ENCODE data around the gene EML4. TPM values are rescaled to one million over a fixed set of nuclear protein-coding genes. Genes with fewer than 3 reads are reported as not detected.

The EML4 gene
- total RNA-seq, 3 donors from 2014 or later = 47.9 to 88.3 (median 66.3) TPM

DNA sequence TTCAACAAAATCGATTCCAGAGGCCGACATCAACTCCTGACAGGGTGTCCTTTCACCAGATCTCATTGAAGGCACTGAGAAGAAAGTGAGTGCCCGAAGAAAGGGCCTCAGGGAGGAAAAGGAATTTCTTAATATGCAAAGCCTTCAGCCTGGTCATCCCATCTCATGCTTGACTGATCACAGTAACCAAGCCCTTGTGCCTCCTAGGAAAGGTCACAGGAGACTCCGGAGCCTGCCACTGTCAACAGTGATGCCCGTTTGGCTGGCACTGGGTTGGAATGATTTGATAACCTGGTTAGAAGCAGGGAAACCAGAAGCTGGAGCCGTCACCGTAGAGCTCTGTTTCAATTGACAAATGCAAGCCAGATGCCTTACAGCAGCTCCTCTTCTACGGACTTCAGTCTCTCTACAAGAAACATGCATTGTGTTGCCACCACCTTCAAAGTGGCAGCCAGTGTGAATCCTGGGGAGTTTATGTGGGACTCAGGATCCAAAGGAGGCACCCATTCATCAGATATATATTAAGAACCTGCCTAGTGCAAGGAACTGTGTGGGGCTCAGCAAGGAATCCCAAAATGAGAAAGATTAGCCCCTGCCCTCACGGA lies 167.3 kb downstream of the EML4 start:
- TF ChIP-seq, protein P1, sequence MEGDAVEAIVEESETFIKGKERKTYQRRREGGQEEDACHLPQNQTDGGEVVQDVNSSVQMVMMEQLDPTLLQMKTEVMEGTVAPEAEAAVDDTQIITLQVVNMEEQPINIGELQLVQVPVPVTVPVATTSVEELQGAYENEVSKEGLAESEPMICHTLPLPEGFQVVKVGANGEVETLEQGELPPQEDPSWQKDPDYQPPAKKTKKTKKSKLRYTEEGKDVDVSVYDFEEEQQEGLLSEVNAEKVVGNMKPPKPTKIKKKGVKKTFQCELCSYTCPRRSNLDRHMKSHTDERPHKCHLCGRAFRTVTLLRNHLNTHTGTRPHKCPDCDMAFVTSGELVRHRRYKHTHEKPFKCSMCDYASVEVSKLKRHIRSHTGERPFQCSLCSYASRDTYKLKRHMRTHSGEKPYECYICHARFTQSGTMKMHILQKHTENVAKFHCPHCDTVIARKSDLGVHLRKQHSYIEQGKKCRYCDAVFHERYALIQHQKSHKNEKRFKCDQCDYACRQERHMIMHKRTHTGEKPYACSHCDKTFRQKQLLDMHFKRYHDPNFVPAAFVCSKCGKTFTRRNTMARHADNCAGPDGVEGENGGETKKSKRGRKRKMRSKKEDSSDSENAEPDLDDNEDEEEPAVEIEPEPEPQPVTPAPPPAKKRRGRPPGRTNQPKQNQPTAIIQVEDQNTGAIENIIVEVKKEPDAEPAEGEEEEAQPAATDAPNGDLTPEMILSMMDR (IDR thresholded peaks at IDR 0.05) = no peak
- ATAC-seq = no peak
- no peak for DNase-seq
- Histone ChIP-seq H3K9me3 (no peaks in the 10 kb centered on the region), H3K4me3 (no peak overlapping the region), H3K36me3 (ENCODE audit: low read depth) (no peaks in the 10 kb centered on the region), H3K4me1 (ENCODE audit: low read depth) (no peaks in the 10 kb centered on the region)
- intact Hi-C loops (cut with DNase I, micrococcal nuclease) = no loop called here

DNA sequence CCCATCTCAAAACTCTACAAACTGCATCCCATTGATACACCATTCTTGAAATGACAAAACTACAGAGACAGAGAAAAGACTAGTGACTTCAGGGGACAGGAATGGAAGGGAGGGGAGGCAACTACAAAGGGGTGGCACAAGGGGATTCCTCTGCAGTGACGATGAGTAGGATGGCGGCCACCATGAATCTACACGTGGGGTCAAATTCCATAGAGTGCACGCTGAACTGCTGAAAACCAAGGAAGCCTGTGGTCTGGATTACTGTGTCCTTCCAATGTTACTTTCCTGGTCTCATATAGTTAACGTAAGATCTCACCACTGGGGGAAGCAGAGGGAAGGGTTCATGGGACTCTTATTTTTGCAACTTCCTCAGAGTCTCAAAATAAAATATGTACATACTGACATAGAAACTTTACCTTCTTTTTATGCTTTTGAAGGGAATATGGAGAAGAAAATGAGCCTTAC lies 168.2 kb downstream of the EML4 start:
- TF ChIP-seq, protein P1 (IDR thresholded peaks at IDR 0.05) = no peak
- DNase-seq (no peak), ATAC-seq (no peak)
- no peaks in the 10 kb centered on the region for H3K36me3 ChIP-seq (ENCODE audit: low read depth)
- no peak overlapping the region for H3K4me3 ChIP-seq
- no peaks in the 10 kb centered on the region for H3K9me3 ChIP-seq
- intact Hi-C loops (cut with DNase I, micrococcal nuclease) = no loop called here
- H3K4me1 ChIP-seq (ENCODE audit: low read depth) = no peaks in the 10 kb centered on the region

DNA sequence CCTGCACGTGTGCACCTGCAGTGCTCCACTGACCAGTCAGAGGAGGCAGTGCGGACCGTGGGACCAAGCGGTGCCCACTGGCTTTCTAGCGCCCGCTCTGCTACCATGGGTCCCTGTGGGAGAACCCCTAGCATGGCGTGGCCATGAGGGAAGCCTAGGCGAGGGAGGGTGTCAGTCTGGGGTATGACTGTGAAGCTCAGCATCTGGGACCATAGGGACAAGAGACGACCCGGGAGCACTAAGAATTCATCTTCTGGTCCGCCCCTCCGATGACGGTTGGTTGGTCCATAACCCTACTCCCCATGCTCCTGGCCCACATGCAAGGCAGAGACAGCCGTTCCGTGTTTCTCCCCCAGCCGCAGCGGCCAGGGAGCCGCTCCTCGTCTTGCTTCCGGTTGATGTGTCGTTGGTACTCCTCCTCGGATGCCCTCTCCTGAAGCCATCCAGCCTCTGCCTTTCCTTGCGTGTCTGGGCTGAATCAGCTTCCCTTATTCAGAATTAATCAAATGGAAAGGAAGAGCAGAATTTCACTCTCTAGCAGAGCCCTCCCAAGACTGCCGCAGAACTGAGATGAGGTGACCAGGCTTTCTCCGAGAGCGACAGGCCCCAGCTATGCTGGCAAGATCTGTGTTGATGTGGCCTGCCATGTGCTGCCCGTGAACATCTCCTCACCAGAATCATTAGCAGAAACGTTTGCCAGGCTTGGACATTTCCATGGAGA lies 168.9 kb downstream of the EML4 start:
- TF ChIP-seq, protein P1 (IDR thresholded peaks at IDR 0.05) = no peak
- no peak for DNase-seq
- intact Hi-C loops (cut with DNase I, micrococcal nuclease) = no loop called here
- Histone ChIP-seq H3K4me3 (no peak overlapping the region), H3K4me1 (ENCODE audit: low read depth) (no peaks in the 10 kb centered on the region), H3K36me3 (ENCODE audit: low read depth) (no peaks in the 10 kb centered on the region), H3K9me3 (no peaks in the 10 kb centered on the region)
- ATAC-seq = no peak

DNA sequence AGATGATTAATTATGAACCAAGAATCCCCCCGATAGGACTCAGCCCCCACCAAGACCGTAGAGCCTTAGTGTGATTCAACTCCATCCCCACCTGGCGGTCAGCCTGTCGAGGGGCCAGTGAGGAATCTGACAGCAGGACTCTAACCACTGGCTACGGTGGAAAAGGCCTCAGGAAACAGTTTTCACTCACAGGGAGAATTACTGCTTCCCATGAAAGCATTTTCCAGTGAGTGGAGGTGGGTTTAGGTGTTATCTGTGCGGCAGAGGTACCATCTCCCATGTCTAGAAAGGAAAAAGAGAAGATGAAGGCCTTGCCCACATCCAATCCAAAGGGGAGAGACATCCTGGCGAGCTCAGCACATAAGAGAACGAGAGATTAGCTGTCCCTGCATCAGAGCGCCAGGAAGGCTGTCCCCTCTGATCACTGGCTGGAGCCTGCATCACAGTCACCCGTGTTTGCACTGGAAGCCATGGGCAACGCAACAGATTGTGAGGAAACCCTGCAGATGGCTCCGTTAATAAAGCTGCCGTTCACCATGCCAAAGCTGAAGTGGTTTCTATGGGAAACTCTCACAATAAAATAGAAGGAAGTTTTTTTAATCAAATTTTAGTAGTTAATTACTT lies 169.5 kb downstream of the EML4 start:
- intact Hi-C loops (cut with DNase I, micrococcal nuclease) = no loop called here
- TF ChIP-seq, protein P1 (IDR thresholded peaks at IDR 0.05) = no peak
- Histone ChIP-seq H3K9me3 (no peaks in the 10 kb centered on the region), H3K4me3 (no peak overlapping the region), H3K4me1 (ENCODE audit: low read depth) (no peaks in the 10 kb centered on the region), H3K36me3 (ENCODE audit: low read depth) (no peaks in the 10 kb centered on the region)
- ATAC-seq (no peak), DNase-seq (no peak)

DNA sequence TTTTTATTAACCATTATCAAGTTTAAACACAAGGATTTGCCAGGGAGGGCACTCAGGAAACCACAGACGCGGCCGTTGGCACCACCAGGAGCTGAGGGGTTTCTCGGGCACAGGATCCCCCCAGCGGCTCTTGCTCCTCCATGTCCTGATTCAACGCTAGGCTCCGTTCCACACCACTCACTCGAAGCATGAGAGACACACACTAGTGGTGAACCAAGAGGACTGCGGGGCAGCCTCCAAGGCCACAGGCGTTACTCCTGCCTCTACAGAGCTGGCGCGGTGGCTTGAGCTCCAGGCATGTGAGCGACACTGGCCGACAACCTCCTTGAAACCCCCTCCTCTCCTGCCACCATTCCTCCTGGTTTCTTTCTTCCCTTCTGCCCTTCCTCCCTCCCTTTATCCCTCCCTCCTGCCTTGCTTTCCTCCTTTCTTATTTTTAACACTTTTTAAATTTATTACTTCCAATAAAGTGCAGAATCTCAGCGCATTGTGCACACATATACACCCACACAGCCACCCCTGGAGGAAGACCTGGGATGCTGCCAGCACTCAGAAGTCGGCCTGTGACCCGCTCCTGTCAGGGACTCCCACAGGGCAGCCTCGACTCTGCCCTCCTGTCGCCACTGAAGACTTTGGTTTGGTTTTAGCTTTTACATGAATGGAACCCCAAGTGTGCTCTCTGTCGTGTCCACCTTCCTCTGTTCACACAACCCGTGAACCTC lies 170.2 kb downstream of the EML4 start:
- DNase-seq = no peak
- peak; percentile 16 for ATAC-seq
- TF ChIP-seq, protein P1 (IDR thresholded peaks at IDR 0.05) = no peak
- intact Hi-C loops (cut with DNase I, micrococcal nuclease) = no loop called here
- Histone ChIP-seq H3K36me3 (ENCODE audit: low read depth) (no peaks in the 10 kb centered on the region), H3K4me1 (ENCODE audit: low read depth) (no peaks in the 10 kb centered on the region), H3K9me3 (no peaks in the 10 kb centered on the region), H3K4me3 (no peak overlapping the region)
